HepG2 (cell line): ENCODE measurements around the gene MUC4. TPM values are rescaled to one million over a fixed set of nuclear protein-coding genes. Genes with fewer than 3 reads are reported as not detected.
"Not testable (repeated sequence)": the region's sequence is repeated elsewhere in the genome, so short reads cannot be mapped to it uniquely, and the experiment has no call there.

Experiments
- ATAC-seq: fragments of 200-7000 bp; cut with Tn5 transposase; 3 replicates; pipeline ENCODE4 v1.9.1; 2020; ENCODE audit warnings: mild to moderate bottlenecking, moderate library complexity
- BruUV-seq: library from RNA; stranded (reverse); fragments of 400-500 nt; replicated peaks from 2 replicates; lab custom pipeline; 2021; lab: Mats Ljungman, UMichigan
- CTCF ChIA-PET: fragments of 300-600 bp; formaldehyde crosslinking; extraction: SDS; loops from one replicate; lab custom pipeline; 2021; ENCODE audit warnings: low total read pairs, inconsistent platforms, low intra/inter-chr PET ratio; lab: Yijun Ruan, JAX
- POLR2A ChIA-PET: fragments of 350-600 bp; sonication (Branson Sonifier 250); formaldehyde crosslinking; loops from one replicate; lab custom pipeline; 2020; ENCODE audit warnings: antibody characterized with exemption, inconsistent platforms; lab: Yijun Ruan, JAX
- DNase-seq: peaks from one replicate; pipeline ENCODE4 v3.0.0-alpha.2; 2015; ENCODE audit warnings: low spot score
- FAIRE-seq: peaks from 3 replicates; lab custom pipeline; 2011; peaks lifted over from hg19 to GRCh38; lab: Jason Lieb, UNC
- H2AFZ ChIP-seq: one replicate; pipeline ENCODE4 v1.6.1; 2011; ENCODE audit warnings: low read length, inconsistent platforms
- H3K27ac ChIP-seq: fragments of 300-600 bp; 3 replicates; pipeline ENCODE4 v1.8.0; 2011; ENCODE audit warnings: mixed run types, mild to moderate bottlenecking, mixed read lengths, low read length, inconsistent platforms; ENCODE audit not compliant: insufficient read depth; ENCODE audit errors: extremely low read length
- H3K27me3 ChIP-seq, 2 experiments: fragments of 200-600 bp in 1 of 2; 2 replicates in 1 of 2; 3 replicates in 1 of 2; pipeline versions ENCODE4 v1.6.0 to v1.8.0; 2011; ENCODE audit warnings: low read length in 2 of 2, mild to moderate bottlenecking in 2 of 2, moderate library complexity in 2 of 2, inconsistent platforms in 1 of 2; ENCODE audit not compliant: insufficient read depth in 2 of 2, control insufficient read depth in 1 of 2
- H3K36me3 ChIP-seq, 2 experiments: fragments of 200-600 bp in 1 of 2; replicated peaks in 1 of 2; 2 replicates in 1 of 2; 3 replicates in 1 of 2; pipeline versions ENCODE4 v1.5.1 to v1.8.0; 2011; ENCODE audit warnings: low read length in 2 of 2, inconsistent platforms in 1 of 2; ENCODE audit not compliant: insufficient read depth in 2 of 2, control insufficient read depth in 1 of 2
- H3K4me1 ChIP-seq: 2 replicates; pipeline ENCODE4 v1.5.1; 2012; ENCODE audit warnings: low read length, inconsistent platforms; ENCODE audit not compliant: insufficient read depth
- H3K4me2 ChIP-seq: 2 replicates; pipeline ENCODE4 v1.6.0; 2011; ENCODE audit warnings: low read depth, low read length, inconsistent platforms
- H3K4me3 ChIP-seq, 3 experiments: fragments of 200-600 bp in 1 of 3; sonication (generic), shearing (Covaris generic) in 1 of 3; replicated peaks in 1 of 3; 2 replicates each; pipeline ENCODE4 v1.5.1; 2011 to 2016; ENCODE audit warnings: low read length in 3 of 3, inconsistent platforms in 2 of 3, low read depth in 2 of 3, mild to moderate bottlenecking in 2 of 3, control low read depth in 1 of 3, mixed read lengths in 1 of 3; ENCODE audit not compliant: insufficient read depth in 1 of 3
- H3K79me2 ChIP-seq: one replicate; pipeline ENCODE4 v1.6.1; 2011; ENCODE audit warnings: low read length, inconsistent platforms; ENCODE audit not compliant: insufficient read depth
- H3K9ac ChIP-seq: 2 replicates; pipeline ENCODE4 v1.6.0; 2011; ENCODE audit warnings: mild to moderate bottlenecking, low read depth, low read length, inconsistent platforms; ENCODE audit not compliant: insufficient read depth
- H3K9me3 ChIP-seq: 2 replicates; pipeline ENCODE4 v1.5.1; 2012; ENCODE audit warnings: mild to moderate bottlenecking, low read length
- H4K20me1 ChIP-seq: 2 replicates; pipeline ENCODE4 v1.6.0; 2011; ENCODE audit warnings: inconsistent platforms, mild to moderate bottlenecking, low read length, moderate library complexity; ENCODE audit not compliant: insufficient read depth
- WGBS: methylation state at CpG from one replicate; pipeline ENCODE4 v1.1.6; 2017; ENCODE audit warnings: low lambda C conversion rate; 5-methylcytosine and 5-hydroxymethylcytosine counted together
- in situ Hi-C: cut with HindIII; loops from 2 replicates; pipeline ENCODE4 v1.10.0; 2017; ENCODE audit warnings: low pct_unique_long_range_greater_than_20kb; ENCODE audit not compliant: extremely low pct_ligation_motif_present
- intact Hi-C: fragments of 100-400 bp; cut with micrococcal nuclease; formaldehyde crosslinking; loops from one replicate; pipeline ENCODE4 v1.10.0; 2022; ENCODE audit not compliant: unreplicated experiment
- polyA plus RNA-seq, 8 experiments: library from polyadenylated mRNA; depleted of rRNA in 3 of 8; stranded (reverse) in 7 of 8; unstranded in 1 of 8; fragments of >200 nt; fragmentation: Illumina TruSeq in 4 of 8; extraction: Trizol in 4 of 8; gene quantifications; 2 replicates each; pipeline versions ENCODE4 v1.2.1 to v1.2.3, GENCODE V29; 2011 to 2016; ENCODE audit warnings: low read depth in 4 of 8, missing spikeins in 1 of 8, mixed read lengths in 1 of 8; ENCODE audit not compliant: insufficient read depth in 1 of 8
- total RNA-seq, 5 experiments: library from RNA; depleted of rRNA; stranded (reverse); fragments of >200 nt; fragmentation: Illumina TruSeq; extraction: Trizol; gene quantifications; 2 replicates each; pipeline ENCODE4 v1.2.3, GENCODE V29; 2016; ENCODE audit warnings: low read depth in 1 of 5

MUC4 gene
- total and polyA plus RNA-seq, 2 of the 13 experiments (the other 11 are each of a cell fraction or from before 2014, with no cell fraction given): not detected

- H3K4me3 ChIP-seq, H3K9ac ChIP-seq, DNase-seq, intact Hi-C loops, H4K20me1 ChIP-seq, CTCF ChIA-PET, H3K27me3 ChIP-seq, ATAC-seq, H3K9me3 ChIP-seq, BruUV-seq, POLR2A ChIA-PET, H2AFZ ChIP-seq, H3K79me2 ChIP-seq, H3K27ac ChIP-seq, in situ Hi-C loops, H3K36me3 ChIP-seq, FAIRE-seq: not testable (repeated sequence)
- peaks cover 33% of the 10 kb centered on the region for H3K4me1 ChIP-seq
- H3K4me2 ChIP-seq: peak within 1 kb of the TSS; percentile 45
- 61% methylated on average over 9 of the region's 16 CpGs for WGBS
These were observed 90.8 kb downstream of the MUC4 start, which contains the start of gene MUC20 for GRCh38 chr3:195720831-195721506. Gene MUC20, plus strand, starts transcription at chr3:195720978. Its CDS starts 30 bp downstream, at chr3:195721008.

- H3K27me3 ChIP-seq, H3K9me3 ChIP-seq, H3K36me3 ChIP-seq, FAIRE-seq, POLR2A ChIA-PET, in situ Hi-C loops, intact Hi-C loops, BruUV-seq, ATAC-seq, H3K27ac ChIP-seq, H3K9ac ChIP-seq, H2AFZ ChIP-seq, CTCF ChIA-PET, H3K79me2 ChIP-seq, H3K4me2 ChIP-seq, H3K4me3 ChIP-seq, H4K20me1 ChIP-seq, DNase-seq: not testable (repeated sequence)
- WGBS: 85% methylated on average over 16 of the region's 16 CpGs
- H3K4me1 ChIP-seq: peaks cover 36% of the 10 kb centered on the region
These were observed 92.0 kb downstream of the MUC4 start for GRCh38 chr3:195719514-195720254.
